HepG2 (cell line): ENCODE data around the gene PTGR2. TPM values are rescaled to one million over a fixed set of nuclear protein-coding genes. Genes with fewer than 3 reads are reported as not detected.

Source experiments
- BRCA1 ChIP-seq: sonication (generic); formaldehyde crosslinking; IDR thresholded peaks from 2 replicates; pipeline ENCODE4 v1.4.0; 2020; ENCODE audit warnings: missing genetic modification reagents
- DPF2 ChIP-seq: sonication (generic); formaldehyde crosslinking; IDR thresholded peaks from 2 replicates; pipeline ENCODE4 v1.4.0; 2020; ENCODE audit warnings: mild to moderate bottlenecking, low read depth, missing genetic modification reagents, borderline replicate concordance
- FOXK2 ChIP-seq: fragments of 450-650 bp; IDR thresholded peaks from 2 replicates; pipeline ENCODE4 v1.6.1; 2016
- GTF3A ChIP-seq: sonication (generic); formaldehyde crosslinking; conservative IDR thresholded peaks from 2 replicates; pipeline ENCODE4 v1.4.0; 2020; ENCODE audit warnings: mild to moderate bottlenecking, missing genetic modification reagents
- HES4 ChIP-seq: sonication (generic); formaldehyde crosslinking; IDR thresholded peaks from 2 replicates; pipeline ENCODE4 v1.9.0; 2021; ENCODE audit warnings: mild to moderate bottlenecking, missing genetic modification reagents, borderline replicate concordance
- MED13 ChIP-seq: sonication (generic); formaldehyde crosslinking; IDR thresholded peaks from 2 replicates; pipeline ENCODE4 v1.5.0; 2020; ENCODE audit warnings: missing genetic modification reagents
- MLLT10 ChIP-seq: sonication (generic); formaldehyde crosslinking; IDR thresholded peaks from 2 replicates; pipeline ENCODE4 v1.4.0; 2020; ENCODE audit warnings: missing genetic modification reagents
- MTF2 ChIP-seq: sonication (generic); formaldehyde crosslinking; IDR thresholded peaks from 2 replicates; pipeline ENCODE4 v1.5.0; 2020; ENCODE audit warnings: missing genetic modification reagents, borderline replicate concordance
- MYC ChIP-seq: sonication (generic); formaldehyde crosslinking; IDR thresholded peaks from 2 replicates; pipeline ENCODE4 v1.9.0; 2021; ENCODE audit warnings: missing genetic modification reagents, borderline replicate concordance
- NRL ChIP-seq: sonication (generic); formaldehyde crosslinking; IDR thresholded peaks from 2 replicates; pipeline ENCODE4 v1.5.0; 2020; ENCODE audit warnings: missing genetic modification reagents, mild to moderate bottlenecking, moderate library complexity, borderline replicate concordance
- SMARCE1 ChIP-seq: fragments of 450-650 bp; IDR thresholded peaks from 2 replicates; pipeline ENCODE4 v1.6.1; 2017; ENCODE audit warnings: borderline replicate concordance
- ZNF33A ChIP-seq: sonication (generic); formaldehyde crosslinking; IDR thresholded peaks from 2 replicates; pipeline ENCODE4 v1.5.1; 2020; ENCODE audit warnings: missing genetic modification reagents, mild to moderate bottlenecking, moderate library complexity, borderline replicate concordance
- ZNF350 ChIP-seq: sonication (generic); formaldehyde crosslinking; IDR thresholded peaks from 2 replicates; pipeline ENCODE4 v1.4.0; 2020; ENCODE audit warnings: mild to moderate bottlenecking, low read depth, missing genetic modification reagents, borderline replicate concordance
- ZNF891 ChIP-seq: sonication (generic); formaldehyde crosslinking; IDR thresholded peaks from 2 replicates; pipeline ENCODE4 v1.5.0; 2020; ENCODE audit warnings: mild to moderate bottlenecking, missing genetic modification reagents
- ZSCAN30 ChIP-seq: sonication (generic); formaldehyde crosslinking; IDR thresholded peaks from 2 replicates; pipeline ENCODE4 v1.5.0; 2020; ENCODE audit warnings: mild to moderate bottlenecking, missing genetic modification reagents
- polyA plus RNA-seq, 8 experiments: library from polyadenylated mRNA; depleted of rRNA in 3 of 8; stranded (reverse) in 7 of 8; unstranded in 1 of 8; fragments of >200 nt; fragmentation: Illumina TruSeq in 4 of 8; extraction: Trizol in 4 of 8; gene quantifications; 2 replicates each; pipeline versions ENCODE4 v1.2.1 to v1.2.3, GENCODE V29; 2011 to 2016; ENCODE audit warnings: low read depth in 4 of 8, missing spikeins in 1 of 8, mixed read lengths in 1 of 8; ENCODE audit not compliant: insufficient read depth in 1 of 8
- total RNA-seq, 5 experiments: library from RNA; depleted of rRNA; stranded (reverse); fragments of >200 nt; fragmentation: Illumina TruSeq; extraction: Trizol; gene quantifications; 2 replicates each; pipeline ENCODE4 v1.2.3, GENCODE V29; 2016; ENCODE audit warnings: low read depth in 1 of 5
- TF ChIP-seq, protein P1 (sequence below): sonication (generic); formaldehyde crosslinking; IDR thresholded peaks from 2 replicates; pipeline ENCODE4 v1.5.0; 2020; ENCODE audit warnings: mild to moderate bottlenecking, missing genetic modification reagents, borderline replicate concordance
- TF ChIP-seq, protein P2 (sequence below): sonication (generic); formaldehyde crosslinking; IDR thresholded peaks from 2 replicates; pipeline ENCODE4 v1.8.0; 2022; ENCODE audit warnings: mild to moderate bottlenecking, missing genetic modification reagents; ENCODE audit not compliant: insufficient replicate concordance
- TF ChIP-seq, protein P3 (sequence below): sonication (generic); formaldehyde crosslinking; IDR thresholded peaks from 2 replicates; pipeline ENCODE4 v1.8.1; 2023; ENCODE audit warnings: mild to moderate bottlenecking, missing genetic modification reagents, borderline replicate concordance
- TF ChIP-seq, protein P4 (sequence below): sonication (generic); formaldehyde crosslinking; IDR thresholded peaks from 2 replicates; pipeline ENCODE4 v1.5.0; 2020; ENCODE audit warnings: missing genetic modification reagents
- TF ChIP-seq, protein P5 (sequence below): IDR thresholded peaks from 2 replicates; pipeline ENCODE4 v1.6.1; 2018; ENCODE audit warnings: missing genetic modification reagents, mild to moderate bottlenecking, missing compliant biosample characterization

The PTGR2 gene
- total and polyA plus RNA-seq, 2 of the 13 experiments (the other 11 are each of a cell fraction or from before 2014, with no cell fraction given), result 3.0 to 4.3 TPM

DNA sequence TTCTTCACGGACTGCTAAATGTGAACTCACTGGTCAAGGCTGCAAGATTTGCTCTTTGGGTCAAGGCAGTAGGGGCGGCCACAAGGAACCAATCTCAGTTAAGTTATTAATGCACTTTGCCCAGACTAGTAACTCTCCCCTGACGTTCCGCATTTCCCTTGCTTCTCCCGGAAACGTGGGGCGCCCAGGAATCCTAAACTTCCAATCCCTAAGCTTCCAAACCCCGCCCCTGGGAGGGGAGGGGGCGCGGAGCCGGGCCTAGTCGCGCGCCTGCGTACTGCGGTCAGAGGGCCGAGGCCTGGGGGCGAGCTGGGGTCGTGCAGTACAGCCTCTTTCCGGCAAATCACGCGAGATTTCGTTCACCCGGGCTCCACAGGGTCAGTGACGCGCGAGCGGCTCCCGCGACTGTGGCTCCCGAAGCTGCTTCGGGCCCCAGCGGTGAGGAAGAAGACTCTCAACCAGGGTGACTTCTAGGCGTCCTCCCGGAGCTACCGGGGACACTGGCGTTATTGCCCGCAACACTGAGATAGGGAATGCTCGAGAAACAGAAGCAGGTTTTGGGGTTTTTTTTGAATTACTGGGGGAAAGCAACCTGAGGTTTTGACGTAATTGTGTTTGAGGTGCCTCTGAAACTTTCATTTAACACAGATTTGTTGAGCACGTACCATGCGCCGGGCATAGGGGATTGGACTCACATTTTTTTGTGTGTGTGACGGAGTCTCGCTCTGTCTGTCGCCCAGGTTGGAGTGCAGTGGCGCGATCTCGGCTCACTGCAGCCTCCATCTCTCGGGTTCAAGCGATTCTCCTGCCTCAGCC, at the start of gene PTGR2 (continued):
- TF ChIP-seq FOXK2, result no peak; the same call in 1 of the 2 replicates
- no peak for TF ChIP-seq HES4 (CRISPR knock-in tag)
- no peak for TF ChIP-seq GTF3A (CRISPR knock-in tag)
- no peak for TF ChIP-seq ZSCAN30 (CRISPR knock-in tag)
- TF ChIP-seq SMARCE1, result no peak
- TF ChIP-seq BRCA1 (CRISPR knock-in tag), result no peak
- peak; percentile 56; the same call in 1 of the 2 replicates for TF ChIP-seq MED13 (CRISPR knock-in tag)
- peak; percentile 81 for TF ChIP-seq NRL (CRISPR knock-in tag)
- TF ChIP-seq, protein P1, sequence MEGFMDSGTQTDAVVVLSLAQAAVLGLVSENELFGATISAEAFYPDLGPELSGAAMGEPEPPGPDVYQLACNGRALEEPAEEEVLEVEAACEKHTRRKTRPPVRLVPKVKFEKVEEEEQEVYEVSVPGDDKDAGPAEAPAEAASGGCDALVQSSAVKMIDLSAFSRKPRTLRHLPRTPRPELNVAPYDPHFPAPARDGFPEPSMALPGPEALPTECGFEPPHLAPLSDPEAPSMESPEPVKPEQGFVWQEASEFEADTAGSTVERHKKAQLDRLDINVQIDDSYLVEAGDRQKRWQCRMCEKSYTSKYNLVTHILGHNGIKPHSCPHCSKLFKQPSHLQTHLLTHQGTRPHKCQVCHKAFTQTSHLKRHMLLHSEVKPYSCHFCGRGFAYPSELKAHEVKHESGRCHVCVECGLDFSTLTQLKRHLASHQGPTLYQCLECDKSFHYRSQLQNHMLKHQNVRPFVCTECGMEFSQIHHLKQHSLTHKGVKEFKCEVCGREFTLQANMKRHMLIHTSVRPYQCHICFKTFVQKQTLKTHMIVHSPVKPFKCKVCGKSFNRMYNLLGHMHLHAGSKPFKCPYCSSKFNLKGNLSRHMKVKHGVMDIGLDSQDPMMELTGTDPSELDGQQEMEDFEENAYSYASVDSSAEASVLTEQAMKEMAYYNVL (CRISPR knock-in tag), result no peak; the same call in 1 of the 2 replicates
- TF ChIP-seq, protein P2, sequence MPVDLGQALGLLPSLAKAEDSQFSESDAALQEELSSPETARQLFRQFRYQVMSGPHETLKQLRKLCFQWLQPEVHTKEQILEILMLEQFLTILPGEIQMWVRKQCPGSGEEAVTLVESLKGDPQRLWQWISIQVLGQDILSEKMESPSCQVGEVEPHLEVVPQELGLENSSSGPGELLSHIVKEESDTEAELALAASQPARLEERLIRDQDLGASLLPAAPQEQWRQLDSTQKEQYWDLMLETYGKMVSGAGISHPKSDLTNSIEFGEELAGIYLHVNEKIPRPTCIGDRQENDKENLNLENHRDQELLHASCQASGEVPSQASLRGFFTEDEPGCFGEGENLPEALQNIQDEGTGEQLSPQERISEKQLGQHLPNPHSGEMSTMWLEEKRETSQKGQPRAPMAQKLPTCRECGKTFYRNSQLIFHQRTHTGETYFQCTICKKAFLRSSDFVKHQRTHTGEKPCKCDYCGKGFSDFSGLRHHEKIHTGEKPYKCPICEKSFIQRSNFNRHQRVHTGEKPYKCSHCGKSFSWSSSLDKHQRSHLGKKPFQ (CRISPR knock-in tag), result peak; percentile 79
- TF ChIP-seq ZNF891, result peak; percentile 75; the same call in 1 of the 2 replicates
- TF ChIP-seq, protein P3, sequence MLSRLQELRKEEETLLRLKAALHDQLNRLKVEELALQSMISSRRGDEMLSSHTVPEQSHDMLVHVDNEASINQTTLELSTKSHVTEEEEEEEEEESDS (CRISPR knock-in tag), result no peak
- TF ChIP-seq, protein P4, sequence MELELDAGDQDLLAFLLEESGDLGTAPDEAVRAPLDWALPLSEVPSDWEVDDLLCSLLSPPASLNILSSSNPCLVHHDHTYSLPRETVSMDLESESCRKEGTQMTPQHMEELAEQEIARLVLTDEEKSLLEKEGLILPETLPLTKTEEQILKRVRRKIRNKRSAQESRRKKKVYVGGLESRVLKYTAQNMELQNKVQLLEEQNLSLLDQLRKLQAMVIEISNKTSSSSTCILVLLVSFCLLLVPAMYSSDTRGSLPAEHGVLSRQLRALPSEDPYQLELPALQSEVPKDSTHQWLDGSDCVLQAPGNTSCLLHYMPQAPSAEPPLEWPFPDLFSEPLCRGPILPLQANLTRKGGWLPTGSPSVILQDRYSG, result no peak
- TF ChIP-seq MLLT10 (CRISPR knock-in tag), result no peak
- TF ChIP-seq, protein P5, sequence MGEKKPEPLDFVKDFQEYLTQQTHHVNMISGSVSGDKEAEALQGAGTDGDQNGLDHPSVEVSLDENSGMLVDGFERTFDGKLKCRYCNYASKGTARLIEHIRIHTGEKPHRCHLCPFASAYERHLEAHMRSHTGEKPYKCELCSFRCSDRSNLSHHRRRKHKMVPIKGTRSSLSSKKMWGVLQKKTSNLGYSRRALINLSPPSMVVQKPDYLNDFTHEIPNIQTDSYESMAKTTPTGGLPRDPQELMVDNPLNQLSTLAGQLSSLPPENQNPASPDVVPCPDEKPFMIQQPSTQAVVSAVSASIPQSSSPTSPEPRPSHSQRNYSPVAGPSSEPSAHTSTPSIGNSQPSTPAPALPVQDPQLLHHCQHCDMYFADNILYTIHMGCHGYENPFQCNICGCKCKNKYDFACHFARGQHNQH, result peak; percentile 46; the same call in 1 of the 2 replicates
- no peak; the same call in 1 of the 2 replicates for TF ChIP-seq ZNF350 (CRISPR knock-in tag)
- peak; percentile 49; the same call in 1 of the 2 replicates for TF ChIP-seq MYC (CRISPR knock-in tag)
- no peak for TF ChIP-seq MTF2
- TF ChIP-seq DPF2, result no peak
- TF ChIP-seq ZNF33A (CRISPR knock-in tag), result no peak
